Fibroblast of lung (primary cell): Measurements from ENCODE around the gene NHS. TPM values are rescaled to one million over a fixed set of nuclear protein-coding genes. Genes with fewer than 3 reads are reported as not detected.

Experiments used
- DNase-seq, 2 donors: peaks; one replicate each; pipeline versions ENCODE4 v3.0.0 to v3.0.0-alpha.2; 2010; ENCODE audit warnings: low read depth in 2 of 2
- H2AFZ ChIP-seq: 2 replicates; pipeline ENCODE4 v1.5.1; 2012; ENCODE audit warnings: low read length, control low read depth, inconsistent platforms
- H3K27ac ChIP-seq: 2 replicates; pipeline ENCODE4 v1.5.1; 2011; ENCODE audit warnings: low read length, control low read depth; ENCODE audit not compliant: insufficient read depth
- H3K27me3 ChIP-seq: 2 replicates; pipeline ENCODE4 v1.5.1; 2011; ENCODE audit warnings: mild to moderate bottlenecking, low read length; ENCODE audit not compliant: control insufficient read depth, insufficient read depth
- H3K36me3 ChIP-seq: 2 replicates; pipeline ENCODE4 v1.5.1; 2011; ENCODE audit warnings: low read length; ENCODE audit not compliant: control insufficient read depth, insufficient read depth
- H3K4me1 ChIP-seq: 2 replicates; pipeline ENCODE4 v1.5.1; 2011; ENCODE audit warnings: low read length; ENCODE audit not compliant: control insufficient read depth, insufficient read depth; ENCODE audit errors: extremely low read depth
- H3K4me2 ChIP-seq: 2 replicates; pipeline ENCODE4 v1.5.1; 2011; ENCODE audit warnings: low read length, control low read depth; ENCODE audit not compliant: insufficient read depth; ENCODE audit errors: extremely low read depth
- H3K4me3 ChIP-seq, 4 experiments: fragments of 200-600 bp in 1 of 4; sonication (generic) in 1 of 4; replicated peaks in 1 of 4; 2 replicates each; pipeline ENCODE4 v1.5.1; 2011 to 2016; ENCODE audit warnings: low read length in 4 of 4, low read depth in 3 of 4, mild to moderate bottlenecking in 3 of 4, control low read depth in 2 of 4, inconsistent platforms in 1 of 4, mixed read lengths in 1 of 4; ENCODE audit not compliant: insufficient read depth in 1 of 4; ENCODE audit errors: control extremely low read depth in 1 of 4
- H3K79me2 ChIP-seq: 2 replicates; pipeline ENCODE4 v1.5.1; 2012; ENCODE audit warnings: mild to moderate bottlenecking, low read length, inconsistent platforms; ENCODE audit not compliant: control insufficient read depth, insufficient read depth
- H3K9ac ChIP-seq: 2 replicates; pipeline ENCODE4 v1.5.1; 2011; ENCODE audit warnings: mild to moderate bottlenecking, low read length, control low read depth; ENCODE audit not compliant: insufficient read depth
- H3K9me3 ChIP-seq: 2 replicates; pipeline ENCODE4 v1.5.1; 2012; ENCODE audit warnings: low read depth, low read length; ENCODE audit not compliant: control insufficient read depth, insufficient read depth
- H4K20me1 ChIP-seq: 2 replicates; pipeline ENCODE4 v1.5.1; 2011; ENCODE audit warnings: low read length; ENCODE audit not compliant: control insufficient read depth, insufficient read depth; ENCODE audit errors: extremely low read depth
- CTCF ChIP-seq, 2 donors: IDR thresholded peaks in 1 of 2; conservative IDR thresholded peaks in 1 of 2; 1 replicate in 1 of 2; 2 replicates in 1 of 2; pipeline ENCODE4 v1.5.1; 2011 to 2012; ENCODE audit warnings: low read length in 2 of 2, control low read depth in 1 of 2, inconsistent platforms in 1 of 2, low read depth in 1 of 2, mild to moderate bottlenecking in 1 of 2
- EZH2 ChIP-seq: IDR thresholded peaks from 2 replicates; pipeline ENCODE4 v1.5.1; 2012; ENCODE audit warnings: low read length, control low read depth, mild to moderate bottlenecking; ENCODE audit errors: missing control alignments
- polyA plus RNA-seq, 2 donors: library from polyadenylated mRNA; depleted of rRNA in 1 of 2; stranded (reverse) in 1 of 2; unstranded in 1 of 2; fragments of >200 nt; gene quantifications; 2 replicates each; pipeline ENCODE4 v1.2.1, GENCODE V29; 2011 to 2012; ENCODE audit warnings: missing spikeins in 1 of 2
- total RNA-seq: library from RNA; depleted of rRNA; stranded (reverse); fragments of >200 nt; gene quantifications from 2 replicates; pipeline ENCODE4 v1.2.1, GENCODE V29; 2014

The NHS gene
- total and polyA plus RNA-seq, 2 donors (not counting 1 experiment from before 2014, with no cell fraction given) = 1.4 to 3.8 TPM

GRCh38 chrX:17377795-17378194, 2.8 kb downstream of the NHS start:
- no peaks in the 10 kb centered on the region for H3K4me1 ChIP-seq
- H3K36me3 ChIP-seq = no peaks in the 10 kb centered on the region
- H3K9me3 ChIP-seq = no peaks in the 10 kb centered on the region
- no peak overlapping the region for H3K9ac ChIP-seq
- H3K27ac ChIP-seq = no peak overlapping the region
- H3K4me3 ChIP-seq = peak overlapping the region; percentile 49 to 75 (median 64)
- DNase-seq = peak in 1 of 2 donors; percentile 60
- no peaks in the 10 kb centered on the region for H4K20me1 ChIP-seq
- H3K79me2 ChIP-seq = no peaks in the 10 kb centered on the region
- H2AFZ ChIP-seq = no peak overlapping the region
- no peaks in the 10 kb centered on the region for H3K27me3 ChIP-seq
- H3K4me2 ChIP-seq = peak overlapping the region; percentile 88
- TF ChIP-seq EZH2 (no peak), CTCF (conservative IDR thresholded peaks at IDR 0.05 in 1 of 2, IDR thresholded peaks at IDR 0.05 in 1 of 2; ENCODE audit: low read depth in 1 of 2, low read length in 2 of 2) (no peak)

- Histone ChIP-seq H3K36me3 (no peaks in the 10 kb centered on the region), H3K27ac (no peak overlapping the region), H3K4me2 (no peak overlapping the region), H3K79me2 (no peaks in the 10 kb centered on the region), H2AFZ (no peak overlapping the region), H3K4me3 (no peak overlapping the region), H3K9me3 (no peaks in the 10 kb centered on the region), H3K27me3 (no peaks in the 10 kb centered on the region), H3K9ac (no peak overlapping the region), H3K4me1 (no peaks in the 10 kb centered on the region), H4K20me1 (no peaks in the 10 kb centered on the region)
- TF ChIP-seq CTCF (conservative IDR thresholded peaks at IDR 0.05 in 1 of 2, IDR thresholded peaks at IDR 0.05 in 1 of 2; ENCODE audit: low read depth in 1 of 2, low read length in 2 of 2) (no peak), EZH2 (no peak)
- no peak for DNase-seq
These were observed 5.2 kb downstream of the NHS start for GRCh38 chrX:17380221-17380620.

GRCh38 chrX:17390419-17390850, 15.4 kb downstream of the NHS start:
- no peak overlapping the region for H3K4me2 ChIP-seq
- H3K27me3 ChIP-seq = no peaks in the 10 kb centered on the region

More at GRCh38 chrX:17390419-17390850, 15.4 kb downstream of the NHS start:
- Histone ChIP-seq H3K9me3 (no peaks in the 10 kb centered on the region), H2AFZ (no peak overlapping the region), H4K20me1 (no peaks in the 10 kb centered on the region), H3K4me1 (no peaks in the 10 kb centered on the region), H3K4me3 (no peak overlapping the region), H3K36me3 (no peaks in the 10 kb centered on the region), H3K9ac (no peak overlapping the region), H3K79me2 (no peaks in the 10 kb centered on the region), H3K27ac (no peak overlapping the region)
- DNase-seq = peak; percentile 39 to 48
- TF ChIP-seq CTCF (conservative IDR thresholded peaks at IDR 0.05 in 1 of 2, IDR thresholded peaks at IDR 0.05 in 1 of 2; ENCODE audit: low read depth in 1 of 2, low read length in 2 of 2) (no peak), EZH2 (no peak)
